ENCODE results near the gene TMEM131L.

The TMEM131L gene

GRCh38 chr4:153638999-153639398, 172.8 kb downstream of the TMEM131L start:
- H3K27ac ChIP-seq (ENCODE audit: low read length) = no peak overlapping the region
- H3K27me3 ChIP-seq (ENCODE audit: control insufficient read depth, insufficient read depth, low read length) = no peaks in the 10 kb centered on the region
- no peak for DNase-seq (ENCODE audit: low read depth, low spot score)
- H3K9me3 ChIP-seq (ENCODE audit: control insufficient read depth, insufficient read depth, low read length) = no peaks in the 10 kb centered on the region
- H3K4me3 ChIP-seq (ENCODE audit: low read length) = no peak overlapping the region
- H3K4me1 ChIP-seq (ENCODE audit: control insufficient read depth, insufficient read depth, low read length) = no peaks in the 10 kb centered on the region
- WGBS (ENCODE audit: insufficient coverage, insufficient read length) = no CpG with 5 or more reads among the region's 3 CpGs
- H3K36me3 ChIP-seq (ENCODE audit: control insufficient read depth, insufficient read depth, low read length) = peaks cover 6% of the 10 kb centered on the region

GRCh38 chr4:153639833-153640802, 174.0 kb downstream of the TMEM131L start:
- no peaks in the 10 kb centered on the region for H3K4me1 ChIP-seq (ENCODE audit: control insufficient read depth, insufficient read depth, low read length)
- H3K27ac ChIP-seq (ENCODE audit: low read length) = no peak overlapping the region

GRCh38 chr4:153641532-153641931, 175.4 kb downstream of the TMEM131L start:
- WGBS (ENCODE audit: insufficient coverage, insufficient read length) = no CpG with 5 or more reads among the region's 7 CpGs
- Histone ChIP-seq H3K4me3 (ENCODE audit: low read length) (no peak overlapping the region), H3K9me3 (ENCODE audit: control insufficient read depth, insufficient read depth, low read length) (no peaks in the 10 kb centered on the region), H3K27ac (ENCODE audit: low read length) (no peak overlapping the region), H3K36me3 (ENCODE audit: control insufficient read depth, insufficient read depth, low read length) (no peaks in the 10 kb centered on the region), H3K27me3 (ENCODE audit: control insufficient read depth, insufficient read depth, low read length) (no peaks in the 10 kb centered on the region), H3K4me1 (ENCODE audit: control insufficient read depth, insufficient read depth, low read length) (no peaks in the 10 kb centered on the region)
- DNase-seq (ENCODE audit: low read depth, low spot score) = no peak

More at GRCh38 chr4:153639833-153640802, 174.0 kb downstream of the TMEM131L start:
- H3K27me3 ChIP-seq (ENCODE audit: control insufficient read depth, insufficient read depth, low read length) = no peaks in the 10 kb centered on the region
- no peak overlapping the region for H3K4me3 ChIP-seq (ENCODE audit: low read length)
- no CpG with 5 or more reads among the region's 23 CpGs for WGBS (ENCODE audit: insufficient coverage, insufficient read length)
- DNase-seq (ENCODE audit: low read depth, low spot score) = no peak
- peaks cover 6% of the 10 kb centered on the region for H3K36me3 ChIP-seq (ENCODE audit: control insufficient read depth, insufficient read depth, low read length)
- H3K9me3 ChIP-seq (ENCODE audit: control insufficient read depth, insufficient read depth, low read length) = no peaks in the 10 kb centered on the region

GRCh38 chr4:153643406-153644383, 177.5 kb downstream of the TMEM131L start:
- no peak for DNase-seq (ENCODE audit: low read depth, low spot score)
- Histone ChIP-seq H3K4me1 (ENCODE audit: control insufficient read depth, insufficient read depth, low read length) (no peaks in the 10 kb centered on the region), H3K4me3 (ENCODE audit: low read length) (no peak overlapping the region), H3K27ac (ENCODE audit: low read length) (no peak overlapping the region), H3K27me3 (ENCODE audit: control insufficient read depth, insufficient read depth, low read length) (no peaks in the 10 kb centered on the region), H3K9me3 (ENCODE audit: control insufficient read depth, insufficient read depth, low read length) (no peaks in the 10 kb centered on the region), H3K36me3 (ENCODE audit: control insufficient read depth, insufficient read depth, low read length) (no peaks in the 10 kb centered on the region)
- WGBS (ENCODE audit: insufficient coverage, insufficient read length) = no CpG with 5 or more reads among the region's 9 CpGs

GRCh38 chr4:153645183-153645582, 179.0 kb downstream of the TMEM131L start:
- H3K4me3 ChIP-seq (ENCODE audit: low read length) = no peak overlapping the region
- H3K27ac ChIP-seq (ENCODE audit: low read length) = no peak overlapping the region
- no peaks in the 10 kb centered on the region for H3K9me3 ChIP-seq (ENCODE audit: control insufficient read depth, insufficient read depth, low read length)
- no CpG with 5 or more reads among the region's 1 CpG for WGBS (ENCODE audit: insufficient coverage, insufficient read length)
- DNase-seq (ENCODE audit: low read depth, low spot score) = no peak
- no peaks in the 10 kb centered on the region for H3K4me1 ChIP-seq (ENCODE audit: control insufficient read depth, insufficient read depth, low read length)
- no peaks in the 10 kb centered on the region for H3K27me3 ChIP-seq (ENCODE audit: control insufficient read depth, insufficient read depth, low read length)
- no peaks in the 10 kb centered on the region for H3K36me3 ChIP-seq (ENCODE audit: control insufficient read depth, insufficient read depth, low read length)

- Histone ChIP-seq H3K4me3 (ENCODE audit: low read length) (no peak overlapping the region), H3K27ac (ENCODE audit: low read length) (no peak overlapping the region), H3K27me3 (ENCODE audit: control insufficient read depth, insufficient read depth, low read length) (no peaks in the 10 kb centered on the region), H3K9me3 (ENCODE audit: control insufficient read depth, insufficient read depth, low read length) (no peaks in the 10 kb centered on the region), H3K36me3 (ENCODE audit: control insufficient read depth, insufficient read depth, low read length) (no peaks in the 10 kb centered on the region), H3K4me1 (ENCODE audit: control insufficient read depth, insufficient read depth, low read length) (no peaks in the 10 kb centered on the region)
- DNase-seq (ENCODE audit: low read depth, low spot score) = no peak
- WGBS (ENCODE audit: insufficient coverage, insufficient read length) = no CpG with 5 or more reads among the region's 1 CpG
Observed at GRCh38 chr4:153646261-153646660, 180.1 kb downstream of the TMEM131L start.

- WGBS (ENCODE audit: insufficient coverage, insufficient read length) = no CpG with 5 or more reads among the region's 1 CpG
- Histone ChIP-seq H3K36me3 (ENCODE audit: control insufficient read depth, insufficient read depth, low read length) (no peaks in the 10 kb centered on the region), H3K27me3 (ENCODE audit: control insufficient read depth, insufficient read depth, low read length) (no peaks in the 10 kb centered on the region), H3K9me3 (ENCODE audit: control insufficient read depth, insufficient read depth, low read length) (no peaks in the 10 kb centered on the region), H3K27ac (ENCODE audit: low read length) (no peak overlapping the region), H3K4me1 (ENCODE audit: control insufficient read depth, insufficient read depth, low read length) (0 out of 2 replicates have a peak, but pooled peaks cover 2% of the 10 kb centered on the region), H3K4me3 (ENCODE audit: low read length) (no peak overlapping the region)
- DNase-seq (ENCODE audit: low read depth, low spot score) = no peak
Observed at GRCh38 chr4:153646978-153647377, 180.8 kb downstream of the TMEM131L start.

GRCh38 chr4:153647975-153648374, 181.8 kb downstream of the TMEM131L start:
- Histone ChIP-seq H3K27me3 (ENCODE audit: control insufficient read depth, insufficient read depth, low read length) (no peaks in the 10 kb centered on the region), H3K9me3 (ENCODE audit: control insufficient read depth, insufficient read depth, low read length) (no peaks in the 10 kb centered on the region), H3K4me3 (ENCODE audit: low read length) (no peak overlapping the region), H3K27ac (ENCODE audit: low read length) (no peak overlapping the region), H3K4me1 (ENCODE audit: control insufficient read depth, insufficient read depth, low read length) (peaks cover 3% of the 10 kb centered on the region; the same call in 1 of the 2 replicates), H3K36me3 (ENCODE audit: control insufficient read depth, insufficient read depth, low read length) (no peaks in the 10 kb centered on the region)
- DNase-seq (ENCODE audit: low read depth, low spot score) = no peak
- no CpG with 5 or more reads among the region's 4 CpGs for WGBS (ENCODE audit: insufficient coverage, insufficient read length)

- DNase-seq (ENCODE audit: low read depth, low spot score) = no peak
- no CpG with 5 or more reads among the region's 6 CpGs for WGBS (ENCODE audit: insufficient coverage, insufficient read length)
Observed at GRCh38 chr4:153649572-153649991, 183.4 kb downstream of the TMEM131L start.

GRCh38 chr4:153651116-153651515, 185.0 kb downstream of the TMEM131L start:
- no peaks in the 10 kb centered on the region for H3K9me3 ChIP-seq (ENCODE audit: control insufficient read depth, insufficient read depth, low read length)
- H3K36me3 ChIP-seq (ENCODE audit: control insufficient read depth, insufficient read depth, low read length) = no peaks in the 10 kb centered on the region
- peaks cover 3% of the 10 kb centered on the region; the same call in 1 of the 2 replicates for H3K4me1 ChIP-seq (ENCODE audit: control insufficient read depth, insufficient read depth, low read length)
- no peak overlapping the region for H3K27ac ChIP-seq (ENCODE audit: low read length)
- DNase-seq (ENCODE audit: low read depth, low spot score) = no peak
- no peak overlapping the region for H3K4me3 ChIP-seq (ENCODE audit: low read length)
- H3K27me3 ChIP-seq (ENCODE audit: control insufficient read depth, insufficient read depth, low read length) = no peaks in the 10 kb centered on the region
- no CpG with 5 or more reads among the region's 3 CpGs for WGBS (ENCODE audit: insufficient coverage, insufficient read length)

More at GRCh38 chr4:153649572-153649991, 183.4 kb downstream of the TMEM131L start:
- Histone ChIP-seq H3K4me3 (ENCODE audit: low read length) (no peak overlapping the region), H3K36me3 (ENCODE audit: control insufficient read depth, insufficient read depth, low read length) (no peaks in the 10 kb centered on the region), H3K27ac (ENCODE audit: low read length) (no peak overlapping the region), H3K4me1 (ENCODE audit: control insufficient read depth, insufficient read depth, low read length) (peaks cover 3% of the 10 kb centered on the region; the same call in 1 of the 2 replicates), H3K9me3 (ENCODE audit: control insufficient read depth, insufficient read depth, low read length) (no peaks in the 10 kb centered on the region), H3K27me3 (ENCODE audit: control insufficient read depth, insufficient read depth, low read length) (no peaks in the 10 kb centered on the region)
